Gastrocnemius medialis (tissue), 4 donors: ENCODE results near the gene ABI3BP. TPM values are rescaled to one million over a fixed set of nuclear protein-coding genes. Genes with fewer than 3 reads are reported as not detected.

Experiments
- ATAC-seq, 2 donors: fragments of 150-250 bp; one replicate each; pipeline ENCODE4 v1.9.1; 2016
- DNase-seq, 2 donors: peaks; one replicate each; pipeline ENCODE4 v3.0.0-alpha.2; 2019
- H3K27ac ChIP-seq, 4 donors: fragments of 200-600 bp; sonication (generic); 1 replicate in 1 of 4; 2 replicates in 3 of 4; pipeline ENCODE4 v1.5.1; 2016 to 2018; ENCODE audit warnings: mild to moderate bottlenecking in 2 of 4, moderate library complexity in 1 of 4
- H3K27me3 ChIP-seq, 3 donors: fragments of 200-600 bp; sonication (generic) in 2 of 3; 1 replicate in 1 of 3; 2 replicates in 2 of 3; pipeline versions ENCODE4 v1.5.1 to v1.6.0; 2016 to 2019; ENCODE audit warnings: mild to moderate bottlenecking in 1 of 3, moderate library complexity in 1 of 3
- H3K36me3 ChIP-seq, 2 donors: fragments of 200-600 bp; sonication (generic) in 1 of 2; one replicate each; pipeline ENCODE4 v1.5.1; 2017 to 2018
- H3K4me1 ChIP-seq, 2 donors: fragments of 200-600 bp; sonication (generic) in 1 of 2; one replicate each; pipeline ENCODE4 v1.5.1; 2016 to 2017; ENCODE audit warnings: mild to moderate bottlenecking in 2 of 2
- H3K4me3 ChIP-seq, 4 donors: fragments of 200-600 bp; sonication (generic) in 3 of 4; 1 replicate in 1 of 4; 2 replicates in 3 of 4; pipeline ENCODE4 v1.5.1; 2016 to 2019; ENCODE audit warnings: mild to moderate bottlenecking in 2 of 4
- H3K9me3 ChIP-seq, 3 donors: fragments of 200-600 bp; sonication (generic) in 2 of 3; 1 replicate in 1 of 3; 2 replicates in 2 of 3; pipeline ENCODE4 v1.5.1; 2016 to 2019
- CTCF ChIP-seq, 5 experiments: fragments of 450-650 bp in 3 of 5; fragments of 200-600 bp in 2 of 5; sonication (generic) in 2 of 5; IDR thresholded peaks in 4 of 5; conservative IDR thresholded peaks in 1 of 5; 1 replicate in 4 of 5; 2 replicates in 1 of 5; pipeline ENCODE4 v1.5.1; 2016 to 2019; ENCODE audit warnings: antibody characterized with exemption in 5 of 5, mild to moderate bottlenecking in 3 of 5, moderate library complexity in 3 of 5
- POLR2A ChIP-seq, 2 donors: fragments of 450-650 bp; IDR thresholded peaks; one replicate each; pipeline ENCODE4 v1.6.1; 2017; ENCODE audit warnings: antibody characterized with exemption in 2 of 2, mild to moderate bottlenecking in 2 of 2, moderate library complexity in 2 of 2
- in situ Hi-C, 4 donors: fragments of 200-750 bp; cut with MboI; loops; one replicate each; pipeline versions ENCODE4 v1.15.0 to v1.8.0; 2017; ENCODE audit warnings: low sequenced_read_pairs in 4 of 4
- intact Hi-C: fragments of 100-400 bp; cut with DNase I; formaldehyde crosslinking; loops from one replicate; pipeline ENCODE4 v1.15.1; 2023; ENCODE audit warnings: low total_unique reads
- total RNA-seq, 4 donors: library from RNA; depleted of rRNA; stranded (reverse); fragments of >200 nt; gene quantifications; one replicate each; pipeline versions ENCODE4 v1.1.0 to v1.2.3, GENCODE V29; 2016

ABI3BP gene
- total RNA-seq, 4 donors from 2014 or later = 15.3 to 21.8 (median 19.5) TPM

DNA sequence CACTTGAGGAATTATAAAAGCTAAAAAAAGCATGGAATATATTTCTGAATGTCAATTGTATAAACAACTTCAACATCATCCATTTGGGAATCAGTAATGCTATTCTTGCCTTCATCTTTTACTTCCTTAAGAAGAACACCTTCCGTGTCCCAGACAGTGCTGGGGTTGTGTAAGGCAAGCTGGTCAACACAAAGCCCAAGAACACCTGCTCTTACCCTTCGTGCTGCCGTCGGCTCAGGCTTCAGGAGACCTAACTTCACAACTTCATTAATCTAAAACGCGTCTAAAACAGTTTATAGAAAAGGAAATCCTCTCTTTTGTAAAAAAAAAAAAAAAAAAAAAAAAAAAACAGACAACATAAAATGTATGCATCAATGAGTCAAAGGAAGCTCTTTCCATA is 81.3 kb downstream of the ABI3BP start:
- Histone ChIP-seq H3K4me1 (no peaks in the 10 kb centered on the region), H3K4me3 (no peak overlapping the region), H3K27ac (no peak overlapping the region), H3K36me3 (no peaks in the 10 kb centered on the region), H3K27me3 (no peaks in the 10 kb centered on the region), H3K9me3 (no peaks in the 10 kb centered on the region)
- TF ChIP-seq CTCF (IDR thresholded peaks at IDR 0.05 in 4 of 5, conservative IDR thresholded peaks at IDR 0.05 in 1 of 5) (no peak), POLR2A (IDR thresholded peaks at IDR 0.05) (no peak)
- in situ Hi-C loops (no loop called here), intact Hi-C loops (no loop called here)
- ATAC-seq (no peak), DNase-seq (no peak)

DNA sequence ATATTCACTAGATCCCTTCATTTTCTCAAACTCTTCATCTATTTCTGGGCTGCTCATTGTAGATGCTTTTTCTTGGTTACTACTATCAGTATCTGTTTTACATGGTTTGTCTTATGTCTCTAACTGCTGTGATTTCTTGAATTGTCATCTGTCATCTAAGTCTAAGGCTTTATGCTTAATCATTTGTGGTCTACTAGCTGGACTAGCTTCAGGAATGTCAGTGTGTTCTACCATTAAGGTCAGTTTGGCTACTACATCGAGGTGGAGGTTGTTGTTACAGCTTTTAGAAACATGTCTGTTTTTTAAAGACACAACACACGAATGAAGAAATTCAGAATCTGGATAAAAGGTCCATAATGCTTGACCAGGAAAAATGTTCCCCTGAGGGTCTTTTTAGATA is 82.2 kb downstream of the ABI3BP start:
- no peak for DNase-seq
- ATAC-seq = no peak

GRCh38 chr3:100902572-100902971 is 90.6 kb downstream of the ABI3BP start:
- DNase-seq (no peak), ATAC-seq (no peak)
- Histone ChIP-seq H3K4me3 (no peak overlapping the region), H3K27ac (no peak overlapping the region), H3K27me3 (no peaks in the 10 kb centered on the region), H3K36me3 (no peaks in the 10 kb centered on the region), H3K9me3 (no peaks in the 10 kb centered on the region), H3K4me1 (no peaks in the 10 kb centered on the region)
- TF ChIP-seq POLR2A (IDR thresholded peaks at IDR 0.05) (no peak), CTCF (IDR thresholded peaks at IDR 0.05 in 4 of 5, conservative IDR thresholded peaks at IDR 0.05 in 1 of 5) (no peak)
- in situ Hi-C loops (no loop called here), intact Hi-C loops (no loop called here)

More for the DNA sequence above, 82.2 kb downstream of the ABI3BP start:
- TF ChIP-seq POLR2A (IDR thresholded peaks at IDR 0.05) (no peak), CTCF (IDR thresholded peaks at IDR 0.05 in 4 of 5, conservative IDR thresholded peaks at IDR 0.05 in 1 of 5) (no peak)
- in situ Hi-C loops = no loop called here
- intact Hi-C loops = no loop called here
- Histone ChIP-seq H3K36me3 (no peaks in the 10 kb centered on the region), H3K27me3 (no peaks in the 10 kb centered on the region), H3K27ac (no peak overlapping the region), H3K9me3 (no peaks in the 10 kb centered on the region), H3K4me1 (no peaks in the 10 kb centered on the region), H3K4me3 (no peak overlapping the region)

- in situ Hi-C loops (no loop called here), intact Hi-C loops (no loop called here)
- TF ChIP-seq CTCF (IDR thresholded peaks at IDR 0.05 in 4 of 5, conservative IDR thresholded peaks at IDR 0.05 in 1 of 5) = no peak
- TF ChIP-seq POLR2A (IDR thresholded peaks at IDR 0.05) = no peak
- Histone ChIP-seq H3K27me3 (no peaks in the 10 kb centered on the region), H3K36me3 (no peaks in the 10 kb centered on the region), H3K27ac (no peak overlapping the region), H3K4me1 (no peaks in the 10 kb centered on the region), H3K9me3 (no peaks in the 10 kb centered on the region), H3K4me3 (no peak overlapping the region)
- DNase-seq = no peak
- ATAC-seq = no peak
These were observed 92.4 kb downstream of the ABI3BP start for GRCh38 chr3:100900671-100901335.
